HEK293 (cell line): ENCODE measurements around the gene RDH5.

Experiments
- CTCF ChIP-seq: fragments of 450-650 bp; formaldehyde crosslinking; IDR thresholded peaks from 2 replicates; pipeline ENCODE4 v1.5.1; 2016; ENCODE audit warnings: missing biosample characterization, missing genetic modification characterization
- ZBTB49 ChIP-seq: fragments of 450-650 bp; formaldehyde crosslinking; IDR thresholded peaks from 2 replicates; pipeline ENCODE4 v1.5.1; 2016; ENCODE audit warnings: missing biosample characterization, missing genetic modification characterization, low read depth
- ZNF10 ChIP-seq: fragments of 450-650 bp; formaldehyde crosslinking; IDR thresholded peaks from 2 replicates; pipeline ENCODE4 v1.5.1; 2017; ENCODE audit warnings: missing biosample characterization, missing genetic modification characterization
- ZNF133 ChIP-seq: fragments of 450-650 bp; formaldehyde crosslinking; IDR thresholded peaks from 2 replicates; pipeline ENCODE4 v1.5.1; 2016; ENCODE audit warnings: missing biosample characterization, missing genetic modification characterization
- ZNF274 ChIP-seq, 2 experiments: fragments of 200-500 bp in 1 of 2; fragments of 450-650 bp in 1 of 2; sonication (Bioruptor generic) in 1 of 2; formaldehyde crosslinking in 1 of 2; IDR thresholded peaks; 2 replicates each; pipeline versions ENCODE4 v1.5.1 to v1.6.1; 2014 to 2016; ENCODE audit warnings: borderline replicate concordance in 1 of 2, inconsistent platforms in 1 of 2, low read length in 1 of 2, missing biosample characterization in 1 of 2, missing genetic modification characterization in 1 of 2
- TF ChIP-seq, protein P1 (sequence below): fragments of 450-650 bp; formaldehyde crosslinking; IDR thresholded peaks from 2 replicates; pipeline ENCODE4 v1.5.1; 2016; ENCODE audit warnings: missing biosample characterization, missing genetic modification characterization

GRCh38 chr12:55716582-55716957 is 3.6 kb upstream of the RDH5 start:
- TF ChIP-seq, protein P1, sequence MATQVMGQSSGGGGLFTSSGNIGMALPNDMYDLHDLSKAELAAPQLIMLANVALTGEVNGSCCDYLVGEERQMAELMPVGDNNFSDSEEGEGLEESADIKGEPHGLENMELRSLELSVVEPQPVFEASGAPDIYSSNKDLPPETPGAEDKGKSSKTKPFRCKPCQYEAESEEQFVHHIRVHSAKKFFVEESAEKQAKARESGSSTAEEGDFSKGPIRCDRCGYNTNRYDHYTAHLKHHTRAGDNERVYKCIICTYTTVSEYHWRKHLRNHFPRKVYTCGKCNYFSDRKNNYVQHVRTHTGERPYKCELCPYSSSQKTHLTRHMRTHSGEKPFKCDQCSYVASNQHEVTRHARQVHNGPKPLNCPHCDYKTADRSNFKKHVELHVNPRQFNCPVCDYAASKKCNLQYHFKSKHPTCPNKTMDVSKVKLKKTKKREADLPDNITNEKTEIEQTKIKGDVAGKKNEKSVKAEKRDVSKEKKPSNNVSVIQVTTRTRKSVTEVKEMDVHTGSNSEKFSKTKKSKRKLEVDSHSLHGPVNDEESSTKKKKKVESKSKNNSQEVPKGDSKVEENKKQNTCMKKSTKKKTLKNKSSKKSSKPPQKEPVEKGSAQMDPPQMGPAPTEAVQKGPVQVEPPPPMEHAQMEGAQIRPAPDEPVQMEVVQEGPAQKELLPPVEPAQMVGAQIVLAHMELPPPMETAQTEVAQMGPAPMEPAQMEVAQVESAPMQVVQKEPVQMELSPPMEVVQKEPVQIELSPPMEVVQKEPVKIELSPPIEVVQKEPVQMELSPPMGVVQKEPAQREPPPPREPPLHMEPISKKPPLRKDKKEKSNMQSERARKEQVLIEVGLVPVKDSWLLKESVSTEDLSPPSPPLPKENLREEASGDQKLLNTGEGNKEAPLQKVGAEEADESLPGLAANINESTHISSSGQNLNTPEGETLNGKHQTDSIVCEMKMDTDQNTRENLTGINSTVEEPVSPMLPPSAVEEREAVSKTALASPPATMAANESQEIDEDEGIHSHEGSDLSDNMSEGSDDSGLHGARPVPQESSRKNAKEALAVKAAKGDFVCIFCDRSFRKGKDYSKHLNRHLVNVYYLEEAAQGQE (tag by site-specific recombination) = no peak
- no peak for TF ChIP-seq CTCF
- no peak for TF ChIP-seq ZNF10 (tag by site-specific recombination)
- no peak for TF ChIP-seq ZNF133 (tag by site-specific recombination)
- no peak for TF ChIP-seq ZNF274 (IDR thresholded peaks at IDR 0.05; ENCODE audit: low read length)
- TF ChIP-seq ZNF274 (tag by site-specific recombination; IDR thresholded peaks at IDR 0.05; ENCODE audit: borderline replicate concordance) = no peak
- no peak for TF ChIP-seq ZBTB49 (tag by site-specific recombination)
